Measurements from ENCODE around the gene HPCAL4. TPM values are rescaled to one million over a fixed set of nuclear protein-coding genes. Genes with fewer than 3 reads are reported as not detected.
A peak's percentile ranks its signal among the peaks of the same experiment; 100 is the strongest.

HPCAL4 gene
- total and polyA plus RNA-seq, 9 of the 15 experiments (the other 6 are each of a cell fraction or from before 2014, with no cell fraction given): 0.01 to 0.04 (median 0.04) TPM; not detected in 4

DNA sequence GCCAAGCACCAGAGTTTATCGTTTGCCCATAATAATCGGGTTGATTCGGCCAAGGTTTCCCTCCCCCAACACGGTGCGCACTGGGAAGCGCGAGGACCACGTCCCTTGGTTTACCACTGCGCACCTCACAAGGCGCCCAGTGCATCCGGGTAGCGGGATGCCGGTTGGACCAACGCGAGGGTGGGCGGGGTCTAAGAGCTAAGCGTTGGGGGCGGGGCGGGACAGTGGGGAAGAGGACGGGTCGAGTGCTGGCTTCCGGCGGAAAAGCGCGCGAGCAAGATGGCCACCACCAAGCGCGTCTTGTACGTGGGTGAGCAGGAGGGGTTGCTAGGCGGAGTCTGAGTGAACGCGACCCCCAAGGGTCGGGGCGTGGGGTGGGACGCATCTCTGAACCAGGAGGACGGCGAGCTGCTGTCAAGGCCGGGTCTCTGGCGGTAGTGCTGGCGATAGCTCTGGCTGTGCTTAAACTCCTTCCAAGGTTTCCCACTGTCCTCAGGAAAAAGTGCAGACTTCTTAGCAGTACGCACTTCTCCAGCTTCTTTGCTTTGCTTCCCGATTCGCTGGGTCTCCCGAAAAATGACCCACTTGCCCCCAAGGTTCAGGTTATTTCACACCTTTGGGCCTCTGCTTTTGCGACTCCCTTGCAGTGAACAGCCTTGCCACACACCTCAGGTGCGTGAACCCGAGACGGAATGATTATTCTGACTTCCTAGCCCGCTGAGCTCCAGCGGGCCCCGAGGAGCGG is 47.6 kb upstream of the HPCAL4 start, which contains the start of gene PPIE (continued):
- TF ChIP-seq, protein P1, sequence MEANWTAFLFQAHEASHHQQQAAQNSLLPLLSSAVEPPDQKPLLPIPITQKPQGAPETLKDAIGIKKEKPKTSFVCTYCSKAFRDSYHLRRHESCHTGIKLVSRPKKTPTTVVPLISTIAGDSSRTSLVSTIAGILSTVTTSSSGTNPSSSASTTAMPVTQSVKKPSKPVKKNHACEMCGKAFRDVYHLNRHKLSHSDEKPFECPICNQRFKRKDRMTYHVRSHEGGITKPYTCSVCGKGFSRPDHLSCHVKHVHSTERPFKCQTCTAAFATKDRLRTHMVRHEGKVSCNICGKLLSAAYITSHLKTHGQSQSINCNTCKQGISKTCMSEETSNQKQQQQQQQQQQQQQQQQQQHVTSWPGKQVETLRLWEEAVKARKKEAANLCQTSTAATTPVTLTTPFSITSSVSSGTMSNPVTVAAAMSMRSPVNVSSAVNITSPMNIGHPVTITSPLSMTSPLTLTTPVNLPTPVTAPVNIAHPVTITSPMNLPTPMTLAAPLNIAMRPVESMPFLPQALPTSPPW (CRISPR knock-in tag; IDR thresholded peaks at IDR 0.05): peak; percentile 59; the same call in 1 of the 2 replicates
- TF ChIP-seq RNF2 (IDR thresholded peaks at IDR 0.05): peak; percentile 36; the same call in 1 of the 2 replicates
- TF ChIP-seq, protein P2, sequence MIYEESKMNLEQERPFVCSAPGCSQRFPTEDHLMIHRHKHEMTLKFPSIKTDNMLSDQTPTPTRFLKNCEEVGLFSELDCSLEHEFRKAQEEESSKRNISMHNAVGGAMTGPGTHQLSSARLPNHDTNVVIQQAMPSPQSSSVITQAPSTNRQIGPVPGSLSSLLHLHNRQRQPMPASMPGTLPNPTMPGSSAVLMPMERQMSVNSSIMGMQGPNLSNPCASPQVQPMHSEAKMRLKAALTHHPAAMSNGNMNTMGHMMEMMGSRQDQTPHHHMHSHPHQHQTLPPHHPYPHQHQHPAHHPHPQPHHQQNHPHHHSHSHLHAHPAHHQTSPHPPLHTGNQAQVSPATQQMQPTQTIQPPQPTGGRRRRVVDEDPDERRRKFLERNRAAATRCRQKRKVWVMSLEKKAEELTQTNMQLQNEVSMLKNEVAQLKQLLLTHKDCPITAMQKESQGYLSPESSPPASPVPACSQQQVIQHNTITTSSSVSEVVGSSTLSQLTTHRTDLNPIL (CRISPR knock-in tag; IDR thresholded peaks at IDR 0.05): no peak
- TF ChIP-seq CSDE1 (IDR thresholded peaks at IDR 0.05): no peak
- TF ChIP-seq POLR2G (IDR thresholded peaks at IDR 0.05; ENCODE audit: low read depth, low read length): peak; percentile 94
- no peak for TF ChIP-seq MCM3 (IDR thresholded peaks at IDR 0.05)
- no peak for TF ChIP-seq TCF3 (CRISPR knock-in tag; IDR thresholded peaks at IDR 0.05)
- 0 out of 4 replicates have a peak, but pooled peaks of 1 of the 2 experiments have one; percentile 36 for TF ChIP-seq ETV6 (IDR thresholded peaks at IDR 0.05; ENCODE audit: borderline replicate concordance in 1 of 2, low read depth in 2 of 2, low read length in 1 of 2)
- TF ChIP-seq ETV6 (CRISPR knock-in tag; IDR thresholded peaks at IDR 0.05; ENCODE audit: borderline replicate concordance): no peak
- 0 out of 2 replicates have a peak, but pooled peaks have one; percentile 11 for TF ChIP-seq DIDO1 (tag; IDR thresholded peaks at IDR 0.05; ENCODE audit: low read depth)
- TF ChIP-seq, protein P3, sequence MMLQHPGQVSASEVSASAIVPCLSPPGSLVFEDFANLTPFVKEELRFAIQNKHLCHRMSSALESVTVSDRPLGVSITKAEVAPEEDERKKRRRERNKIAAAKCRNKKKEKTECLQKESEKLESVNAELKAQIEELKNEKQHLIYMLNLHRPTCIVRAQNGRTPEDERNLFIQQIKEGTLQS (IDR thresholded peaks at IDR 0.05): no peak
- TF ChIP-seq, protein P3 (CRISPR knock-in tag; conservative IDR thresholded peaks at IDR 0.05): no peak
- TF ChIP-seq THAP12 (CRISPR knock-in tag; IDR thresholded peaks at IDR 0.05): peak; percentile 76
- TF ChIP-seq TBP (optimal IDR thresholded peaks at IDR 0.05; ENCODE audit: low read depth, low read length): peak; percentile 86
- peak; percentile 74; the same call in 1 of the 2 replicates for TF ChIP-seq PML (IDR thresholded peaks at IDR 0.05; ENCODE audit: low read length)
- peak; percentile 59 for TF ChIP-seq RFX1 (IDR thresholded peaks at IDR 0.05)
- TF ChIP-seq RBBP5 (IDR thresholded peaks at IDR 0.05; ENCODE audit: borderline replicate concordance, insufficient read depth, low read length, poor library complexity, severe bottlenecking): peak; percentile 86
- no peak for TF ChIP-seq SREBF1 (IDR thresholded peaks at IDR 0.05; ENCODE audit: borderline replicate concordance, low read depth, low read length)
- peak; percentile 92 for TF ChIP-seq POLR2H (tag; IDR thresholded peaks at IDR 0.05; ENCODE audit: low read depth)
- TF ChIP-seq HNRNPLL (IDR thresholded peaks at IDR 0.05; ENCODE audit: low read depth, low read length, poor library complexity, severe bottlenecking): no peak
- TF ChIP-seq, protein P4, sequence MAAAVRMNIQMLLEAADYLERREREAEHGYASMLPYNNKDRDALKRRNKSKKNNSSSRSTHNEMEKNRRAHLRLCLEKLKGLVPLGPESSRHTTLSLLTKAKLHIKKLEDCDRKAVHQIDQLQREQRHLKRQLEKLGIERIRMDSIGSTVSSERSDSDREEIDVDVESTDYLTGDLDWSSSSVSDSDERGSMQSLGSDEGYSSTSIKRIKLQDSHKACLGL (CRISPR knock-in tag; IDR thresholded peaks at IDR 0.05; ENCODE audit: borderline replicate concordance, poor library complexity, severe bottlenecking): no peak
